HL-60 (cell line): ENCODE data around the gene KCNMA1.

Source experiments
- DNase-seq, 2 experiments: peaks; one replicate each; pipeline ENCODE4 v3.0.0-alpha.2; 2010 to 2020; ENCODE audit warnings: low read depth in 1 of 2, low spot score in 1 of 2
- H3K27ac ChIP-seq: fragments of 250-450 bp; sonication (Bioruptor Pico); replicated peaks from 2 replicates; pipeline ENCODE4 v1.5.1; 2020; ENCODE audit warnings: mild to moderate bottlenecking, moderate library complexity
- H3K27me3 ChIP-seq: fragments of 250-450 bp; sonication (Bioruptor Pico); 2 replicates; pipeline ENCODE4 v1.5.1; 2021; ENCODE audit warnings: mild to moderate bottlenecking, moderate library complexity; ENCODE audit not compliant: insufficient read depth, poor library complexity, severe bottlenecking
- H3K4me3 ChIP-seq: replicated peaks from 2 replicates; pipeline ENCODE4 v1.5.1; 2011; ENCODE audit warnings: mild to moderate bottlenecking, control low read depth, low read length; ENCODE audit not compliant: insufficient read depth
- CTCF ChIP-seq: IDR thresholded peaks from one replicate; pipeline ENCODE4 v1.5.1; 2011; ENCODE audit warnings: low read length, control low read depth, inconsistent platforms; ENCODE audit not compliant: insufficient read depth
- GABPA ChIP-seq: IDR thresholded peaks from 2 replicates; pipeline ENCODE4 v1.6.1; 2012; ENCODE audit warnings: low read depth
- POLR2AphosphoS5 ChIP-seq: IDR thresholded peaks from 2 replicates; pipeline ENCODE4 v1.6.1; 2012; ENCODE audit warnings: low read depth
- REST ChIP-seq: IDR thresholded peaks from 2 replicates; pipeline ENCODE4 v1.6.1; 2012; ENCODE audit warnings: low read depth; ENCODE audit not compliant: insufficient replicate concordance
- SPI1 ChIP-seq: IDR thresholded peaks from 2 replicates; pipeline ENCODE4 v1.6.1; 2012; ENCODE audit warnings: low read depth, mild to moderate bottlenecking, borderline replicate concordance

KCNMA1 gene

DNA sequence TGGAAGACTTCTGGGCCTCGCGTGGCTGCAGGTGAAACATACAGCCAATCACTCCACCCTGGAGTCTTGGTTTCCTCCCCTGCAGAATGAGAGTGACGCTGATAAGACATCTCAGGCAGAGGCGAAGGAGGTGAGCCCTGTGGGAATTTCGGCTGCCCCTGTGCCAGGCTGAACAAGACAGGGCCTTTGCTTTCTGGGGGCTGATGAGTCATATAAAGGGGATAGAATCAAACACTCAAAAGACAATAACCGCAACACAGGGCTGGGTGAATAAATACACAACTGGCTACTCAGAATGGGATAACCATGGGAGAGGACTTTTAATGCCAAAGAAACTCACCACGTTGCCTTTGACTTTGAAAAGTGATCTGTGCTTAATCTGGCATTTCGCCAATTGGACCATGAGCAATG, 143.8 kb downstream of the KCNMA1 start:
- Histone ChIP-seq H3K4me3 (no peak overlapping the region), H3K27ac (no peak overlapping the region), H3K27me3 (no peaks in the 10 kb centered on the region)
- TF ChIP-seq REST (no peak), POLR2AphosphoS5 (no peak), CTCF (no peak), SPI1 (no peak), GABPA (no peak)
- DNase-seq, result no peak

DNA sequence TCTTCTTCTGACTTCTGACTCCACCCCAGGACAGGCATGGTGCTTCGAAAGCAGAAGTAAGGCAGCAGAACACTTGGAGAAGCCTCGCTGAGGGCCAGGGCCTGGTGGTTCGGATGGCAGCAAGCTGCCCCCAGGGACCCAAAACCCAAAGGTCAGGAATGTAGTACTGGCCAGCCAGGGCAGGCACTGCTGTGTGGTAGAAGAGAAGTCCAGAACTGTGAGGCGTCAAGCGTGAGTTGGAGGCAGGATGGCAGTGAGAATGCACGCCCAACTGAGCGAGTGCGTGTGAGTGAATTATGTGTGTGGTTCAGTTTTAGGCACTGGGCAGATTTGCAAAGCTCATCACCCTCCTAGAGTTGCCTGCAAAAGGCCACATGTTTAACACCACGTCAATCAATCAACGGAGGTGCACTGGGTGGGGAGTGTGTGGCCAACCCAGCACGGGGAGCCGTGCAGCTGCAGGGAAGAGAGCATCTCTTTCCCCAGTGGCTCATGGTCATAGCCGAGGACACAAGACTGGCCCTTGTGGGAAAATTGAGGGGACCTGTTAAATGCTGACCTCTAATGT, 144.3 kb downstream of the KCNMA1 start:
- TF ChIP-seq SPI1, result no peak
- no peak for TF ChIP-seq POLR2AphosphoS5
- no peak for TF ChIP-seq GABPA
- TF ChIP-seq CTCF, result no peak
- no peak for TF ChIP-seq REST
- no peak for DNase-seq
- H3K4me3 ChIP-seq, result no peak overlapping the region
- no peak overlapping the region for H3K27ac ChIP-seq
- H3K27me3 ChIP-seq, result no peaks in the 10 kb centered on the region

DNA sequence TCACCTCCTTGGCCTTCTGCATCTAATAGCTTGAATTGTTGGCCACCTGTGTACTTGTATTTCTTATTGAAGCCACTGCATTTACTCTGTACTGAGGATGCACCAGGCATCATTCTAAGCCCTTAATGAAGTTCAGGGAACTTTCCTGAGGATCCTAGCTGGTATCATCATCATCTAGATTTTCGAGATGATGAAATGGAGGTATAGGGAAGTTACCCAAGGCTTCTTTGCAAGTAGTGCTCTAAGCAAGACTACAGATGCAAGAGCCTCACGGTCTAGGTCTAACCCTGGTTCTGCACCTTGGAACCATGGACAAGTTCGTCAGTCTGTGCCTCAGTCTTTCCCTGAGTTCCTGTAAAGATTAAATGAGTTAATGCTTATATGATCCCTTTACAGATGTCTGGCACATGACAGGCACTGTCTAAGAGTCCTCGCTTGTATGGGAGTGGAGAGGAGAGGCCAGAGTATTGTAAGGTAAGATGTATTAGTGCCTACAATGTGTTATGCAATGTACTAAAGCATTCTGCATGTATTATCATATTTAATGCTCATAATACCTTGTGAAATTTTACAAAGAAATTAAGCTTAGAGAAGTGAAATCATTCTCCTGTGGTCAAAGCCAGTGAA, 145.1 kb downstream of the KCNMA1 start:
- H3K4me3 ChIP-seq, result no peak overlapping the region
- DNase-seq, result no peak
- H3K27me3 ChIP-seq, result no peaks in the 10 kb centered on the region
- H3K27ac ChIP-seq, result no peak overlapping the region
- TF ChIP-seq CTCF (no peak), REST (no peak), SPI1 (no peak), GABPA (no peak), POLR2AphosphoS5 (no peak)
